Stomach smooth muscle (tissue), 2 donors: Measurements from ENCODE around the gene NADSYN1.

ENCODE experiments used
- H3K27ac ChIP-seq: one replicate; pipeline ENCODE4 v1.7.0; 2013; ENCODE audit warnings: mild to moderate bottlenecking, low read length, inconsistent platforms
- H3K27me3 ChIP-seq, 2 donors: one replicate each; pipeline ENCODE4 v1.7.0; 2013; ENCODE audit warnings: low read length in 2 of 2; ENCODE audit not compliant: insufficient read depth in 2 of 2, control insufficient read depth in 1 of 2
- H3K36me3 ChIP-seq, 2 donors: one replicate each; pipeline ENCODE4 v1.7.0; 2013; ENCODE audit warnings: low read length in 2 of 2; ENCODE audit not compliant: control insufficient read depth in 2 of 2, insufficient read depth in 2 of 2
- H3K4me1 ChIP-seq: one replicate; pipeline ENCODE4 v1.7.0; 2013; ENCODE audit warnings: low read length; ENCODE audit not compliant: control insufficient read depth, insufficient read depth
- H3K4me3 ChIP-seq, 2 donors: one replicate each; pipeline ENCODE4 v1.7.0; 2013; ENCODE audit warnings: low read length in 2 of 2
- H3K9ac ChIP-seq, 2 donors: one replicate each; pipeline ENCODE4 v1.7.0; 2013; ENCODE audit warnings: low read length in 2 of 2, mild to moderate bottlenecking in 1 of 2
- H3K9me3 ChIP-seq, 2 donors: one replicate each; pipeline ENCODE4 v1.7.0; 2013; ENCODE audit warnings: low read length in 2 of 2; ENCODE audit not compliant: control insufficient read depth in 2 of 2
- donor health status: healthy.
- donor health status: Pancreatic carcinoma.

Gene NADSYN1

DNA sequence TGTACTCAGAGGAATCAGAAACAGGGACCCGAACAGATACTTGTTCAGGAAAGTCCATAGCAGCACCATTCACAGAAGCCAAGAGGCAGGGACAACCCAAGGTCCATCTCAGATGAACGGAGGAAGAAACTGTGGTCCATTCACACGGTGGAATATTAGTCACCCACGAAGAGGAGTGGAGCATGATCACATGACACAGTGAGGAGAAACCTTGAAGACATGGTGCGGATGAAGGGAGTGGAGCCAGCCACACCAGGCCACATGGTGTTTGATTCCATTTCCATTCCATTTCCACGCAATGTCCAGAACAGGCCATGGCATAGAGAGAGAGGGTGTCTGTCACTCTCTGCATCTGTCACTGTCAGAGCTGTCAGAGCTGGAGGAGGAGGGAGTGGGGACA lies 30.7 kb downstream of the NADSYN1 start:
- no peak overlapping the region for H3K4me3 ChIP-seq
- H3K9me3 ChIP-seq, result no peaks in the 10 kb centered on the region
- no peaks in the 10 kb centered on the region for H3K27me3 ChIP-seq
- no peak overlapping the region for H3K27ac ChIP-seq
- H3K4me1 ChIP-seq, result no peaks in the 10 kb centered on the region
- peaks cover 40 to 64% of the 10 kb centered on the region in 2 donors for H3K36me3 ChIP-seq
- no peak overlapping the region for H3K9ac ChIP-seq

DNA sequence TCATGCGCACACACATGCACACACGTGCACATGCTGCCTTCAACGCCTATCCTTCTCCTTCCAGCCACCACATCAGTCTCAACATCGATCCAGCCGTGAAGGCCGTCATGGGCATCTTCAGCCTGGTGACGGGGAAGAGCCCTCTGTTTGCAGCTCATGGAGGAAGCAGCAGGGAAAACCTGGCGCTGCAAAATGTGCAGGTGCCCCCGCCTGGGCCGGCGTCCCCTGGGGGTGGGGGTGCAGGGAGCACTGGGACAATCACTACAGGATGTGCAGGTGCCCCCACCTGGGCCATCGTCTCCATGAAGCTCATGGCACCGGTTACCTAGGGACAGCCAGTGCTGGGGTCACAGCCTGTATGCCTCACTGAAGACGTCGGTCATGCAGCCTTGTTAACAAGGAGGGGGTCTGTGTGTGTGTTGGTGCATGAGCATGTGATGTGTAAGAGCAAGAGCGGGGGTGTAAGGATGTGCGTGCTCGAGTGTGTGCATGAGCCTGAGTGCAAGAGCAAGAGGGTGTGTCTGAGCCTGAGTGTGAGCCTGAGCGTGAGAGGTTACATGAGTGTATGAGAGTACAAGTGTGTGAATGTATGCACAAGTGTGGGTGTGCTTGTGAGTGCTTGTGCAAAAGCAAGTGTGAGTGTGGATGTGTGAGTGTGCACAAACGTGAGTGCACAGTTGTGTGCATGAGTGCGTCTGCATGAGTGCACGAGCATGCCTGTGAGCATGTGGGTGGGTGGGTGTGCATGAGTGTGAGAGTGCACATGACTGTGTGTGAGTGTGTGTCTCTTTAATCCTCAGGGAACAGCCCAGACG lies 31.5 kb downstream of the NADSYN1 start:
- H3K27ac ChIP-seq, result no peak overlapping the region
- H3K9me3 ChIP-seq, result no peaks in the 10 kb centered on the region
- no peaks in the 10 kb centered on the region for H3K4me1 ChIP-seq
- peaks cover 37 to 61% of the 10 kb centered on the region in 2 donors for H3K36me3 ChIP-seq
- no peak overlapping the region for H3K4me3 ChIP-seq
- H3K27me3 ChIP-seq, result no peaks in the 10 kb centered on the region
- H3K9ac ChIP-seq, result no peak overlapping the region

DNA sequence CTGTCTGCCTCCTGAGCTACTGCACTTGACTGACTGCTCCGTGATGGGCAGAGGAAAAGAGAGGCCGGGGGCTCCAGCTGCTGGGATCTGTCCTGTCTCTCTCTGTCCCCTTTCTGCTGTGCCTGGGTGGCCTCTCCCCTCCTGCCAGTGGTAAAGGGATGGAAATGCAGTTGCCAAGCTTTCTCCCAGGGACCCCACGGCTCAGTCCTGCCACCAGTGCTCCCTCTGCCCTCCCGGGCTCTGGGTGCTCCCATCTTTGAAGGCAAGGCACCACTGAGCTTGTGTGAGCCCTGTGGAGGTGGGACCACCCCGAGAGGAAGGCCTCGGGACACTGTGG lies 32.0 kb downstream of the NADSYN1 start:
- Histone ChIP-seq H3K27me3 (no peaks in the 10 kb centered on the region), H3K4me3 (no peak overlapping the region), H3K36me3 (peaks cover 33 to 56% of the 10 kb centered on the region in 2 donors), H3K27ac (no peak overlapping the region), H3K4me1 (no peaks in the 10 kb centered on the region), H3K9ac (no peak overlapping the region), H3K9me3 (no peaks in the 10 kb centered on the region)

- H3K9me3 ChIP-seq, result no peaks in the 10 kb centered on the region
- H3K9ac ChIP-seq, result no peak overlapping the region
- no peaks in the 10 kb centered on the region for H3K27me3 ChIP-seq
- no peaks in the 10 kb centered on the region for H3K4me1 ChIP-seq
- H3K4me3 ChIP-seq, result no peak overlapping the region
- no peak overlapping the region for H3K27ac ChIP-seq
- H3K36me3 ChIP-seq, result peaks cover 33 to 54% of the 10 kb centered on the region in 2 donors
These were observed 32.5 kb downstream of the NADSYN1 start for GRCh38 chr11:71485466-71485865.

- H3K9ac ChIP-seq, result no peak overlapping the region
- peaks cover 30 to 51% of the 10 kb centered on the region in 2 donors for H3K36me3 ChIP-seq
- no peak overlapping the region for H3K4me3 ChIP-seq
- no peaks in the 10 kb centered on the region for H3K27me3 ChIP-seq
- no peaks in the 10 kb centered on the region for H3K9me3 ChIP-seq
- no peaks in the 10 kb centered on the region for H3K4me1 ChIP-seq
- H3K27ac ChIP-seq, result no peak overlapping the region
These were observed 33.3 kb downstream of the NADSYN1 start for GRCh38 chr11:71486320-71486719.

DNA sequence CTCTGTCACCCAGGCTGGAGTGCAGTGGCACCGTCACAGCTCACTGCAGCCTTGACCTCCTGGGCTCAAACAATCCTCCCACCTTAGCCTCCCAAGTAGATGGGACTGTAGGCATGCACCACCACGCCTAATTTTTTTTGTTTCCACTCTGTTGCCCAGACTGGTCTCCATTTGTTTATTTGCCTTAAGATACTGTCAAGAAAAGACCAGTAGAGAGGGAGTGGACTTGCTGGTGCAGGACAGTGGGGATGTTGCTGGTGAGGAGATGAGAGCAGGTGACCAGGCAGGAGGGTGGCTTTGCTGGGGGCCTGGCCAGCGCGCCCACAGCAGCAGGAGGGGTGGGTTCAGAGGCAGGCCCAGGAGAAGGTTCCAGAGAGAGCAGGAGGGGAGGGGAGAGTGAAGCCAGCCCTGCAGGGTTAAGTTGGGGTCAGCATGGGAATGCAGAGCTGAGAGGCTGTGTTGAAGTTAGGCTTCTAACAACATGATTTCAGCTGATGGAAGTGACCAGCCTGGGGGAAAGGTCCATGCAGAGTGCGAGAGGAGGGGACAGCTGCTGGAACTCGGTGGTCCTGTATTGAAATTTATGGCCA lies 35.8 kb downstream of the NADSYN1 start:
- H3K4me1 ChIP-seq, result no peaks in the 10 kb centered on the region
- no peaks in the 10 kb centered on the region for H3K9me3 ChIP-seq
- no peak overlapping the region for H3K27ac ChIP-seq
- no peak overlapping the region for H3K9ac ChIP-seq
- no peaks in the 10 kb centered on the region for H3K27me3 ChIP-seq
- H3K4me3 ChIP-seq, result no peak overlapping the region
- peaks cover 18 to 38% of the 10 kb centered on the region in 2 donors for H3K36me3 ChIP-seq

- no peaks in the 10 kb centered on the region for H3K27me3 ChIP-seq
- no peaks in the 10 kb centered on the region for H3K9me3 ChIP-seq
- no peaks in the 10 kb centered on the region for H3K4me1 ChIP-seq
- H3K27ac ChIP-seq, result no peak overlapping the region
- peaks cover 14 to 36% of the 10 kb centered on the region in 2 donors for H3K36me3 ChIP-seq
- H3K9ac ChIP-seq, result no peak overlapping the region
- H3K4me3 ChIP-seq, result no peak overlapping the region
These were observed 36.5 kb downstream of the NADSYN1 start for GRCh38 chr11:71489311-71490043.

DNA sequence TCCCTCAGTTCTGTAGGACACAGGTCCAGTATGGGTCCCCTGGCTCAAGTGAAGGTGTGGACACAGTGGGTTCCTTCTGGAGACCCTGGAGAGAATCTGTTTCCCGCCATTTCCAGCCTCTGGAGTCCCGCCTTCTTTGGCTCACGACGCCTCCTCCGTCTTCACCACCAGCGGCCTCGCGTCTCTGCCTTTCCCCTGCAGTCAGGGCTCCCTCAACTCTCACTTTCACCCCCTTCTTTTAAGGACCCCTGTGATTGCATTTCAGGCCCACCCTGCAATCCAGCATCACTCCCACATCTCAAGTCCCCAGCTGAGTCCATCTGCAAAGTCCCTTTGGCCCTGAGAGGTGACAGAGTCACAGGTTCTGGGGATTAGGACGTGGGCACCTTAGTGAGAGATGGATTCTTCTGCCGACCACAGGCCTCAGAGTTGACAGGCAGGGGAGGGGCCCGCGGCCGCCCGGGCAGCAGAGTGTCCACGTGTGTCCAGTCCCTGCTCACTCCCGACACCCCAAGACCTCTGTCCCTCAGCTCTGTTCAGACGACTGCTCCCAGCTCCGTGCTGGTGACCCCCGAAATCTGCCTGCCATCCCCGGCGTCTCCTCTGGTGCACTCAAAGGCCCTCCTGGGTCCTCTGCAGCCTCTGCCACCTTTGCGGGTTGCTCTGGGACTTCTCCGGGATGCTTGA lies 37.2 kb downstream of the NADSYN1 start:
- Histone ChIP-seq H3K27me3 (no peaks in the 10 kb centered on the region), H3K27ac (no peak overlapping the region), H3K36me3 (peaks cover 15 to 30% of the 10 kb centered on the region in 2 donors), H3K9ac (no peak overlapping the region), H3K4me1 (no peaks in the 10 kb centered on the region), H3K9me3 (no peaks in the 10 kb centered on the region), H3K4me3 (no peak overlapping the region)

DNA sequence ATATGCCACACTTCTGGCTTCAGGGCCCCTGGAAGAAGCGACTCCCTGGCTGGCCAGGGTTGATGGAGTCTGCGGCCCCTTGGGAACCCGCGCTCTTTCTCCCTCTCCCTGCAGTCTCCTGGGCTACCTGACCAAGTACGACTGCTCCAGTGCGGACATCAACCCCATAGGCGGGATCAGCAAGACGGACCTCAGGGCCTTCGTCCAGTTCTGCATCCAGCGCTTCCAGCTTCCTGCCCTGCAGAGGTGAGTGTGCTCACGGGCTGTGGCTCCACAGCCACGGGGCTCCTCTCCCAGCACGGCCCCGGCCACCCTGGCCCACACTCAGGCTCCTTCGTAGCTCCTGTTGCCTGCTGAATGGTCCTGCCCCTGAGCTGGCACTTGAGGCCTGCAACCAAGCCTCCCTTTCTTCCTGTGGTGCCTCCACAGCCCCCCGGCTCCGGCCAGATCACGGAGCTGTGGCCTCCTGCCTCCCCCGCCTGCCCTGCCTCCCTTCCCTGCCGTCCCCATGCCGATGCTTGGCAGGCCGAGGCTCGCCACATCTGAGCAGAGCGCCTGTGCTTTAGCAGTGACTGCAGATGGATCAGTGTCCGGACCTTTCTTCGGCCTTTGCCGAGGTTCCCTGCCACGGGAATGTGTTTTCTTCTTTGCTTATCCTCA lies 37.9 kb downstream of the NADSYN1 start:
- Histone ChIP-seq H3K27me3 (no peaks in the 10 kb centered on the region), H3K4me3 (no peak overlapping the region), H3K9me3 (no peaks in the 10 kb centered on the region), H3K27ac (no peak overlapping the region), H3K4me1 (no peaks in the 10 kb centered on the region), H3K36me3 (peaks cover 18 to 30% of the 10 kb centered on the region in 2 donors), H3K9ac (no peak overlapping the region)

DNA sequence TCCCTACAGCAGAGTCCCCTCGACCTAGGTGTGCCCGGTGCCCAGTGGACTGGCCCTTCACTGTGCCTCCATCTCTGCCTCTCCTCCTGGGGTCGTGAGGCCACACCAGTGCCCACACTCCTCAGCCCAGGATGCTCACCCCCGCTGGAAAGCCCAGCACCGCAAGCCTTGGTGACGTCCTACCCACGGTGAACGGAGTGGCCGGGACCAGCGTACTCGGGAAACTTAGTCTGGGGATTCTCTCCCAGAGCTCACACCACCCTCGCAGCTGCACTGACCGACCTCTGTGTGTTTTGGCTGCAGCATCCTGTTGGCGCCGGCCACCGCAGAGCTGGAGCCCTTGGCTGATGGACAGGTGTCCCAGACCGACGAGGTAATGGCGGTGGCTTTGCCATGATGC lies 38.5 kb downstream of the NADSYN1 start:
- no peaks in the 10 kb centered on the region for H3K4me1 ChIP-seq
- H3K27ac ChIP-seq, result no peak overlapping the region
- H3K9ac ChIP-seq, result no peak overlapping the region
- peaks cover 0 to 3% of the 10 kb centered on the region in 2 donors for H3K9me3 ChIP-seq
- no peak overlapping the region for H3K4me3 ChIP-seq
- H3K36me3 ChIP-seq, result peaks cover 21 to 32% of the 10 kb centered on the region in 2 donors
- no peaks in the 10 kb centered on the region for H3K27me3 ChIP-seq
